Measurements from ENCODE around the gene ANK3.

Gene ANK3

GRCh38 chr10:60427709-60428386 lies 38.2 kb upstream of the ANK3 start (continued):
- TF ChIP-seq TSHZ1 (tag by site-specific recombination; IDR thresholded peaks at IDR 0.05; ENCODE audit: borderline replicate concordance) = no peak

GRCh38 chr10:60427148-60427547 lies 37.5 kb upstream of the ANK3 start:
- ChIA-PET POLR2A (no interaction called here), CTCF (no interaction called here)
- TF ChIP-seq PRDM1 (tag by site-specific recombination; IDR thresholded peaks at IDR 0.05) (peak; percentile 57; the same call in 1 of the 2 replicates), ZNF155 (tag by site-specific recombination; IDR thresholded peaks at IDR 0.05) (no peak)
- Histone ChIP-seq H3K4me1 (ENCODE audit: control insufficient read depth, insufficient read depth, low read length) (no peaks in the 10 kb centered on the region), H3K36me3 (ENCODE audit: control insufficient read depth in 2 of 2, insufficient read depth in 1 of 2, low read length in 2 of 2) (no peaks in the 10 kb centered on the region), H3K4me3 (ENCODE audit: low read depth, low read length) (no peak overlapping the region), H3K27ac (ENCODE audit: extremely low read depth, low read depth, low read length) (no peak overlapping the region), H3K9me3 (ENCODE audit: control insufficient read depth, insufficient read depth, low read depth, low read length) (no peaks in the 10 kb centered on the region)

GRCh38 chr10:60426425-60426824 lies 36.8 kb upstream of the ANK3 start:
- ChIA-PET CTCF (interaction anchor here (0.8 to 1.3 kb wide), 3 partner anchors 112 to 311 kb away, joined by 3 to 6 read pairs (median 3); no protein-coding TSS in a partner anchor), POLR2A (no interaction called here)
- H3K4me1 ChIP-seq (ENCODE audit: control insufficient read depth, insufficient read depth, low read length) = no peaks in the 10 kb centered on the region
- H3K36me3 ChIP-seq (ENCODE audit: control insufficient read depth in 2 of 2, insufficient read depth in 1 of 2, low read length in 2 of 2) = no peaks in the 10 kb centered on the region
- no peak overlapping the region for H3K27ac ChIP-seq (ENCODE audit: extremely low read depth, low read depth, low read length)
- no peak overlapping the region for H3K4me3 ChIP-seq (ENCODE audit: low read depth, low read length)
- H3K9me3 ChIP-seq (ENCODE audit: control insufficient read depth, insufficient read depth, low read depth, low read length) = no peaks in the 10 kb centered on the region
- TF ChIP-seq ZNF600 (tag by site-specific recombination; IDR thresholded peaks at IDR 0.05) (no peak), ZNF18 (tag by site-specific recombination; IDR thresholded peaks at IDR 0.05) (no peak), ZNF341 (tag by site-specific recombination; IDR thresholded peaks at IDR 0.05; ENCODE audit: low read depth) (no peak), ZNF510 (tag by site-specific recombination; IDR thresholded peaks at IDR 0.05; ENCODE audit: insufficient replicate concordance) (no peak), ZNF561 (tag by site-specific recombination; IDR thresholded peaks at IDR 0.05; ENCODE audit: borderline replicate concordance) (no peak), ZNF658 (tag by site-specific recombination; IDR thresholded peaks at IDR 0.05) (no peak), ZBTB7A (tag by site-specific recombination; IDR thresholded peaks at IDR 0.05; ENCODE audit: low read depth) (no peak), OSR2 (tag by site-specific recombination; IDR thresholded peaks at IDR 0.05) (no peak), ZNF664 (tag by site-specific recombination; IDR thresholded peaks at IDR 0.05) (no peak), ZNF518A (tag by site-specific recombination; conservative IDR thresholded peaks at IDR 0.05; ENCODE audit: low read depth) (0 out of 2 replicates have a peak, but pooled peaks have one; percentile 35), BCL11A (tag by site-specific recombination; IDR thresholded peaks at IDR 0.05; ENCODE audit: low read depth) (no peak), ZNF629 (tag by site-specific recombination; IDR thresholded peaks at IDR 0.05) (0 out of 2 replicates have a peak, but pooled peaks have one; percentile 16), SCRT2 (tag by site-specific recombination; IDR thresholded peaks at IDR 0.05) (0 out of 2 replicates have a peak, but pooled peaks have one; percentile 17), ZNF571 (tag by site-specific recombination; IDR thresholded peaks at IDR 0.05) (no peak), ZNF660 (tag by site-specific recombination; IDR thresholded peaks at IDR 0.05) (0 out of 2 replicates have a peak, but pooled peaks have one; percentile 51), PRDM6 (tag by site-specific recombination; IDR thresholded peaks at IDR 0.05) (no peak)
